Stimulated activated effector memory CD8-positive, alpha-beta T cell treated with anti-CD3 and anti-CD28 coated beads, Interleukin-12 subunit alpha, Interleukin-12 subunit beta, amount 100 ng/mL, for 72 hours (primary cell): ENCODE data around the gene MTX1.

Experiments
- ATAC-seq: fragments of 150-1000 bp; cut with Tn5 transposase; 2 replicates; pipeline ENCODE4 v1.10.0; 2021
- DNase-seq, 2 donors: peaks; one replicate each; pipeline ENCODE4 v3.0.0; 2021 to 2022; ENCODE audit warnings: low spot score in 2 of 2
- H3K27ac Mint-ChIP-seq: one replicate; pipeline ENCODE4 v1.8.0; 2022; ENCODE audit warnings: mild to moderate bottlenecking, mixed read lengths
- H3K36me3 Mint-ChIP-seq: one replicate; pipeline ENCODE4 v1.8.0; 2022; ENCODE audit warnings: mild to moderate bottlenecking, mixed read lengths
- H3K4me1 Mint-ChIP-seq: one replicate; pipeline ENCODE4 v1.8.0; 2022; ENCODE audit warnings: mixed read lengths
- H3K4me3 Mint-ChIP-seq: one replicate; pipeline ENCODE4 v1.8.0; 2022; ENCODE audit warnings: mild to moderate bottlenecking, mixed read lengths
- H3K9me3 Mint-ChIP-seq: one replicate; pipeline ENCODE4 v1.8.0; 2022; ENCODE audit warnings: mixed read lengths

The MTX1 gene

GRCh38 chr1:155171836-155172731, 36.4 kb upstream of the MTX1 start:
- peak overlapping the region; percentile 100 for H3K4me3 Mint-ChIP-seq
- peak overlapping the region; percentile 100 for H3K27ac Mint-ChIP-seq
- ATAC-seq = peak; percentile 47
- H3K9me3 Mint-ChIP-seq = no peaks in the 10 kb centered on the region
- peaks cover 69% of the 10 kb centered on the region for H3K4me1 Mint-ChIP-seq
- DNase-seq = peak in 1 of 2 donors; percentile 44
- peaks cover 72% of the 10 kb centered on the region for H3K36me3 Mint-ChIP-seq

GRCh38 chr1:155172732-155173477, 35.6 kb upstream of the MTX1 start, which contains the start of gene KRTCAP2:
Gene KRTCAP2, minus strand, starts transcription at chr1:155173304. Its CDS starts 80 bp downstream, at chr1:155173224.
- no peaks in the 10 kb centered on the region for H3K9me3 Mint-ChIP-seq
- peaks cover 61% of the 10 kb centered on the region for H3K4me1 Mint-ChIP-seq
- H3K27ac Mint-ChIP-seq = peak within 1 kb of the TSS; percentile 100
- DNase-seq = peak; percentile 93 to 98
- H3K36me3 Mint-ChIP-seq = peaks cover 72% of the 10 kb centered on the region
- peak; percentile 88 for ATAC-seq
- H3K4me3 Mint-ChIP-seq = peak within 1 kb of the TSS; percentile 100

- DNase-seq (peak; percentile 54 to 87), ATAC-seq (peak; percentile 56)
- H3K4me1 Mint-ChIP-seq = peaks cover 59% of the 10 kb centered on the region
- peaks cover 71% of the 10 kb centered on the region for H3K36me3 Mint-ChIP-seq
- no peaks in the 10 kb centered on the region for H3K9me3 Mint-ChIP-seq
- H3K27ac Mint-ChIP-seq = peak within 1 kb of the TSS; percentile 100
- H3K4me3 Mint-ChIP-seq = peak within 1 kb of the TSS; percentile 100
Observed at GRCh38 chr1:155173478-155174323, 34.8 kb upstream of the MTX1 start, which contains the start of gene TRIM46. Gene TRIM46, plus strand, starts transcription at chr1:155173849. Its CDS starts 118 bp downstream, at chr1:155173967.

GRCh38 chr1:155174324-155175280, 33.9 kb upstream of the MTX1 start:
- peak overlapping the region; percentile 100 for H3K27ac Mint-ChIP-seq
- H3K4me3 Mint-ChIP-seq = peak overlapping the region; percentile 100
- no peaks in the 10 kb centered on the region for H3K9me3 Mint-ChIP-seq
- ATAC-seq (no peak), DNase-seq (peak in 1 of 2 donors; percentile 65)
- H3K4me1 Mint-ChIP-seq = peaks cover 59% of the 10 kb centered on the region
- peaks cover 71% of the 10 kb centered on the region for H3K36me3 Mint-ChIP-seq

GRCh38 chr1:155175281-155175926, 33.1 kb upstream of the MTX1 start:
- DNase-seq (peak in 1 of 2 donors; percentile 51), ATAC-seq (no peak)
- Mint-ChIP-seq H3K36me3 (peaks cover 64% of the 10 kb centered on the region), H3K27ac (peak overlapping the region; percentile 100), H3K9me3 (no peaks in the 10 kb centered on the region), H3K4me3 (peak overlapping the region; percentile 100), H3K4me1 (peaks cover 57% of the 10 kb centered on the region)

GRCh38 chr1:155175927-155176371, 32.5 kb upstream of the MTX1 start:
- H3K27ac Mint-ChIP-seq = no peak overlapping the region
- ATAC-seq (no peak), DNase-seq (peak in 1 of 2 donors; percentile 51)
- no peaks in the 10 kb centered on the region for H3K9me3 Mint-ChIP-seq
- H3K36me3 Mint-ChIP-seq = peaks cover 59% of the 10 kb centered on the region
- peak overlapping the region; percentile 13 for H3K4me3 Mint-ChIP-seq
- peaks cover 57% of the 10 kb centered on the region for H3K4me1 Mint-ChIP-seq

- peak overlapping the region; percentile 13 for H3K4me3 Mint-ChIP-seq
- H3K4me1 Mint-ChIP-seq = peaks cover 57% of the 10 kb centered on the region
- H3K27ac Mint-ChIP-seq = peak overlapping the region; percentile 13
- DNase-seq = peak; percentile 83 to 94
- no peaks in the 10 kb centered on the region for H3K9me3 Mint-ChIP-seq
- peaks cover 52% of the 10 kb centered on the region for H3K36me3 Mint-ChIP-seq
- ATAC-seq = peak; percentile 48
Observed at GRCh38 chr1:155176544-155177071, 31.9 kb upstream of the MTX1 start.

GRCh38 chr1:155177192-155177917, 31.1 kb upstream of the MTX1 start:
- Mint-ChIP-seq H3K4me3 (no peak overlapping the region), H3K36me3 (peaks cover 45% of the 10 kb centered on the region), H3K4me1 (peaks cover 51% of the 10 kb centered on the region), H3K9me3 (no peaks in the 10 kb centered on the region), H3K27ac (peak overlapping the region; percentile 76)
- DNase-seq (no peak), ATAC-seq (no peak)

- no peak overlapping the region for H3K4me3 Mint-ChIP-seq
- peaks cover 46% of the 10 kb centered on the region for H3K4me1 Mint-ChIP-seq
- no peaks in the 10 kb centered on the region for H3K9me3 Mint-ChIP-seq
- peak overlapping the region; percentile 76 for H3K27ac Mint-ChIP-seq
- DNase-seq (peak in 1 of 2 donors; percentile 49), ATAC-seq (no peak)
- peaks cover 44% of the 10 kb centered on the region for H3K36me3 Mint-ChIP-seq
Observed at GRCh38 chr1:155177918-155178281, 30.6 kb upstream of the MTX1 start.

- DNase-seq (peak in 1 of 2 donors; percentile 47), ATAC-seq (no peak)
- H3K4me3 Mint-ChIP-seq = no peak overlapping the region
- peak overlapping the region; percentile 75 for H3K27ac Mint-ChIP-seq
- peaks cover 44% of the 10 kb centered on the region for H3K36me3 Mint-ChIP-seq
- H3K4me1 Mint-ChIP-seq = peaks cover 40% of the 10 kb centered on the region
- H3K9me3 Mint-ChIP-seq = no peaks in the 10 kb centered on the region
Observed at GRCh38 chr1:155178441-155179111, 29.9 kb upstream of the MTX1 start.

- Mint-ChIP-seq H3K4me1 (peaks cover 32% of the 10 kb centered on the region), H3K27ac (peak overlapping the region; percentile 75), H3K9me3 (no peaks in the 10 kb centered on the region), H3K4me3 (no peak overlapping the region), H3K36me3 (peaks cover 46% of the 10 kb centered on the region)
- DNase-seq = no peak
- no peak for ATAC-seq
Observed at GRCh38 chr1:155179112-155180031, 29.1 kb upstream of the MTX1 start.
